OCI-LY3 (cell line): ENCODE results near the gene SERPINH1.

Source experiments
- H2AFZ ChIP-seq: fragments of 200-600, 300-600 bp; shearing (Covaris generic); 2 replicates; pipeline ENCODE4 v1.6.0; 2014; ENCODE audit warnings: antibody characterized with exemption, low read depth, low read length
- H3K27ac ChIP-seq: fragments of 200-600, 300-600 bp; sonication (generic); 2 replicates; pipeline ENCODE4 v1.5.1; 2014; ENCODE audit warnings: mild to moderate bottlenecking, low read length, moderate library complexity, mixed read lengths
- H3K27me3 ChIP-seq: fragments of 200-600, 300-600 bp; sonication (generic); 2 replicates; pipeline ENCODE4 v1.6.1; 2014; ENCODE audit warnings: low read depth, low read length, mixed read lengths
- H3K36me3 ChIP-seq: fragments of 200-600, 300-600 bp; sonication (generic); replicated peaks from 2 replicates; pipeline ENCODE3; 2014; ENCODE audit warnings: low read depth, low read length, mixed read lengths
- H3K4me1 ChIP-seq: fragments of 300-600, 200-600 bp; sonication (generic); 2 replicates; pipeline ENCODE4 v1.6.1; 2014; ENCODE audit warnings: low read length, mixed read lengths
- H3K4me2 ChIP-seq: fragments of 200-600, 300-600 bp; sonication (generic); 2 replicates; pipeline ENCODE4 v1.6.1; 2014; ENCODE audit warnings: low read length, mixed read lengths
- H3K4me3 ChIP-seq: fragments of 300-600, 200-600 bp; sonication (generic); 2 replicates; pipeline ENCODE4 v1.5.1; 2014; ENCODE audit warnings: antibody characterized with exemption, mild to moderate bottlenecking, low read length, moderate library complexity
- H3K79me2 ChIP-seq: fragments of 300-600, 200-600 bp; shearing (Covaris generic); 2 replicates; pipeline ENCODE4 v1.6.1; 2014; ENCODE audit warnings: mild to moderate bottlenecking, low read length, mixed read lengths
- H3K9ac ChIP-seq: fragments of 300-600, 200-600 bp; shearing (Covaris generic); 2 replicates; pipeline ENCODE4 v1.6.0; 2014; ENCODE audit warnings: mild to moderate bottlenecking, low read length, moderate library complexity
- H3K9me3 ChIP-seq: fragments of 200-600, 300-600 bp; shearing (Covaris generic); 2 replicates; pipeline ENCODE4 v1.6.1; 2014; ENCODE audit warnings: low read length, mixed read lengths; ENCODE audit not compliant: insufficient read depth
- H4K20me1 ChIP-seq: fragments of 200-600, 300-600 bp; sonication (generic); 2 replicates; pipeline ENCODE4 v1.6.1; 2016; ENCODE audit warnings: low read length, mixed read lengths; ENCODE audit not compliant: insufficient read depth
- CTCF ChIP-seq: fragments of 200-600, 300-600 bp; sonication (generic); IDR thresholded peaks from 2 replicates; pipeline ENCODE4 v1.5.1; 2014; ENCODE audit warnings: antibody characterized with exemption, low read length, low read depth
- EZH2phosphoT487 ChIP-seq: fragments of 200-600 bp; shearing (Covaris generic); IDR thresholded peaks from 2 replicates; pipeline ENCODE4 v1.6.1; 2018; ENCODE audit warnings: antibody characterized with exemption, mixed run types, low read depth

The SERPINH1 gene

GRCh38 chr11:75603791-75604736 lies 42.0 kb downstream of the SERPINH1 start:
- Histone ChIP-seq H3K4me2 (no peak overlapping the region), H3K4me1 (no peaks in the 10 kb centered on the region), H3K79me2 (no peaks in the 10 kb centered on the region), H3K9ac (no peak overlapping the region), H3K27ac (no peak overlapping the region), H4K20me1 (no peaks in the 10 kb centered on the region), H2AFZ (no peak overlapping the region), H3K36me3 (no peaks in the 10 kb centered on the region), H3K4me3 (no peak overlapping the region), H3K9me3 (no peaks in the 10 kb centered on the region), H3K27me3 (peaks cover 13% of the 10 kb centered on the region; the same call in 1 of the 2 replicates)
- TF ChIP-seq CTCF, result no peak
- TF ChIP-seq EZH2phosphoT487, result no peak

GRCh38 chr11:75606099-75606498 lies 44.0 kb downstream of the SERPINH1 start:
- Histone ChIP-seq H3K36me3 (no peaks in the 10 kb centered on the region), H3K27ac (no peak overlapping the region), H4K20me1 (no peaks in the 10 kb centered on the region), H3K9me3 (no peaks in the 10 kb centered on the region), H3K79me2 (no peaks in the 10 kb centered on the region), H3K9ac (no peak overlapping the region), H3K27me3 (peaks cover 13% of the 10 kb centered on the region; the same call in 1 of the 2 replicates), H3K4me3 (no peak overlapping the region), H3K4me1 (no peaks in the 10 kb centered on the region), H2AFZ (no peak overlapping the region), H3K4me2 (no peak overlapping the region)
- TF ChIP-seq CTCF (no peak), EZH2phosphoT487 (no peak)

- TF ChIP-seq CTCF (no peak), EZH2phosphoT487 (no peak)
- Histone ChIP-seq H3K36me3 (no peaks in the 10 kb centered on the region), H3K4me2 (no peak overlapping the region), H3K9ac (no peak overlapping the region), H3K79me2 (no peaks in the 10 kb centered on the region), H3K9me3 (no peaks in the 10 kb centered on the region), H4K20me1 (no peaks in the 10 kb centered on the region), H3K27me3 (peaks cover 8% of the 10 kb centered on the region; the same call in 1 of the 2 replicates), H3K4me3 (no peak overlapping the region), H2AFZ (no peak overlapping the region), H3K4me1 (no peaks in the 10 kb centered on the region), H3K27ac (no peak overlapping the region)
Measured at GRCh38 chr11:75611823-75612222, 49.8 kb downstream of the SERPINH1 start.

- TF ChIP-seq EZH2phosphoT487 (no peak), CTCF (no peak)
- no peaks in the 10 kb centered on the region for H3K4me1 ChIP-seq
- H3K36me3 ChIP-seq, result no peaks in the 10 kb centered on the region
- no peaks in the 10 kb centered on the region for H4K20me1 ChIP-seq
- H2AFZ ChIP-seq, result no peak overlapping the region
- no peak overlapping the region for H3K9ac ChIP-seq
- H3K4me2 ChIP-seq, result no peak overlapping the region
- H3K9me3 ChIP-seq, result no peaks in the 10 kb centered on the region
- H3K79me2 ChIP-seq, result no peaks in the 10 kb centered on the region
- H3K27ac ChIP-seq, result no peak overlapping the region
- H3K27me3 ChIP-seq, result no peaks in the 10 kb centered on the region
- no peak overlapping the region for H3K4me3 ChIP-seq
Measured at GRCh38 chr11:75615751-75616150, 53.7 kb downstream of the SERPINH1 start.
